HepG2 (cell line): ENCODE measurements around the gene RPL26. TPM values are rescaled to one million over a fixed set of nuclear protein-coding genes. Genes with fewer than 3 reads are reported as not detected.

Source experiments
- ATAC-seq: fragments of 200-7000 bp; cut with Tn5 transposase; 3 replicates; pipeline ENCODE4 v1.9.1; 2020; ENCODE audit warnings: mild to moderate bottlenecking, moderate library complexity
- BruUV-seq: library from RNA; stranded (reverse); fragments of 400-500 nt; replicated peaks from 2 replicates; lab custom pipeline; 2021; lab: Mats Ljungman, UMichigan
- CTCF ChIA-PET: fragments of 300-600 bp; formaldehyde crosslinking; extraction: SDS; loops from one replicate; lab custom pipeline; 2021; ENCODE audit warnings: low total read pairs, inconsistent platforms, low intra/inter-chr PET ratio; lab: Yijun Ruan, JAX
- POLR2A ChIA-PET: fragments of 350-600 bp; sonication (Branson Sonifier 250); formaldehyde crosslinking; loops from one replicate; lab custom pipeline; 2020; ENCODE audit warnings: antibody characterized with exemption, inconsistent platforms; lab: Yijun Ruan, JAX
- DNase-seq: peaks from one replicate; pipeline ENCODE4 v3.0.0-alpha.2; 2015; ENCODE audit warnings: low spot score
- FAIRE-seq: peaks from 3 replicates; lab custom pipeline; 2011; peaks lifted over from hg19 to GRCh38; lab: Jason Lieb, UNC
- H2AFZ ChIP-seq: one replicate; pipeline ENCODE4 v1.6.1; 2011; ENCODE audit warnings: low read length, inconsistent platforms
- H3K27ac ChIP-seq: fragments of 300-600 bp; 3 replicates; pipeline ENCODE4 v1.8.0; 2011; ENCODE audit warnings: mixed run types, mild to moderate bottlenecking, mixed read lengths, low read length, inconsistent platforms; ENCODE audit not compliant: insufficient read depth; ENCODE audit errors: extremely low read length
- H3K27me3 ChIP-seq, 2 experiments: fragments of 200-600 bp in 1 of 2; 2 replicates in 1 of 2; 3 replicates in 1 of 2; pipeline versions ENCODE4 v1.6.0 to v1.8.0; 2011; ENCODE audit warnings: low read length in 2 of 2, mild to moderate bottlenecking in 2 of 2, moderate library complexity in 2 of 2, inconsistent platforms in 1 of 2; ENCODE audit not compliant: insufficient read depth in 2 of 2, control insufficient read depth in 1 of 2
- H3K36me3 ChIP-seq, 2 experiments: fragments of 200-600 bp in 1 of 2; replicated peaks in 1 of 2; 2 replicates in 1 of 2; 3 replicates in 1 of 2; pipeline versions ENCODE4 v1.5.1 to v1.8.0; 2011; ENCODE audit warnings: low read length in 2 of 2, inconsistent platforms in 1 of 2; ENCODE audit not compliant: insufficient read depth in 2 of 2, control insufficient read depth in 1 of 2
- H3K4me1 ChIP-seq: 2 replicates; pipeline ENCODE4 v1.5.1; 2012; ENCODE audit warnings: low read length, inconsistent platforms; ENCODE audit not compliant: insufficient read depth
- H3K4me2 ChIP-seq: 2 replicates; pipeline ENCODE4 v1.6.0; 2011; ENCODE audit warnings: low read depth, low read length, inconsistent platforms
- H3K4me3 ChIP-seq, 3 experiments: fragments of 200-600 bp in 1 of 3; sonication (generic), shearing (Covaris generic) in 1 of 3; replicated peaks in 1 of 3; 2 replicates each; pipeline ENCODE4 v1.5.1; 2011 to 2016; ENCODE audit warnings: low read length in 3 of 3, inconsistent platforms in 2 of 3, low read depth in 2 of 3, mild to moderate bottlenecking in 2 of 3, control low read depth in 1 of 3, mixed read lengths in 1 of 3; ENCODE audit not compliant: insufficient read depth in 1 of 3
- H3K79me2 ChIP-seq: one replicate; pipeline ENCODE4 v1.6.1; 2011; ENCODE audit warnings: low read length, inconsistent platforms; ENCODE audit not compliant: insufficient read depth
- H3K9ac ChIP-seq: 2 replicates; pipeline ENCODE4 v1.6.0; 2011; ENCODE audit warnings: mild to moderate bottlenecking, low read depth, low read length, inconsistent platforms; ENCODE audit not compliant: insufficient read depth
- H3K9me3 ChIP-seq: 2 replicates; pipeline ENCODE4 v1.5.1; 2012; ENCODE audit warnings: mild to moderate bottlenecking, low read length
- H4K20me1 ChIP-seq: 2 replicates; pipeline ENCODE4 v1.6.0; 2011; ENCODE audit warnings: inconsistent platforms, mild to moderate bottlenecking, low read length, moderate library complexity; ENCODE audit not compliant: insufficient read depth
- AFF4 ChIP-seq: sonication (generic); formaldehyde crosslinking; IDR thresholded peaks from 2 replicates; pipeline ENCODE4 v1.4.0; 2020; ENCODE audit warnings: missing genetic modification reagents
- ARHGAP35 ChIP-seq: sonication (generic); formaldehyde crosslinking; IDR thresholded peaks from 2 replicates; pipeline ENCODE4 v1.9.0; 2022; ENCODE audit warnings: mild to moderate bottlenecking, inconsistent platforms, moderate library complexity, missing genetic modification reagents, borderline replicate concordance
- GTF3A ChIP-seq: sonication (generic); formaldehyde crosslinking; conservative IDR thresholded peaks from 2 replicates; pipeline ENCODE4 v1.4.0; 2020; ENCODE audit warnings: mild to moderate bottlenecking, missing genetic modification reagents
- KLF11 ChIP-seq: IDR thresholded peaks from 2 replicates; pipeline ENCODE4 v1.6.1; 2016; ENCODE audit warnings: missing compliant biosample characterization
- MTA1 ChIP-seq: sonication (generic); formaldehyde crosslinking; IDR thresholded peaks from 2 replicates; pipeline ENCODE4 v1.4.0; 2020; ENCODE audit warnings: missing genetic modification reagents, mild to moderate bottlenecking, borderline replicate concordance
- PRDM4 ChIP-seq: sonication (generic); formaldehyde crosslinking; IDR thresholded peaks from 2 replicates; pipeline ENCODE4 v1.9.0; 2021; ENCODE audit warnings: missing genetic modification reagents, borderline replicate concordance
- SOX5 ChIP-seq: IDR thresholded peaks from 2 replicates; pipeline ENCODE4 v1.6.1; 2016; ENCODE audit warnings: borderline replicate concordance
- STAT5B ChIP-seq: sonication (generic); formaldehyde crosslinking; IDR thresholded peaks from 2 replicates; pipeline ENCODE4 v1.4.0; 2020; ENCODE audit warnings: missing genetic modification reagents
- ZBTB4 ChIP-seq: sonication (generic); formaldehyde crosslinking; IDR thresholded peaks from 2 replicates; pipeline ENCODE4 v1.4.0; 2020; ENCODE audit warnings: missing genetic modification reagents, mild to moderate bottlenecking, borderline replicate concordance
- WGBS: methylation state at CpG from one replicate; pipeline ENCODE4 v1.1.6; 2017; ENCODE audit warnings: low lambda C conversion rate; 5-methylcytosine and 5-hydroxymethylcytosine counted together
- in situ Hi-C: cut with HindIII; loops from 2 replicates; pipeline ENCODE4 v1.10.0; 2017; ENCODE audit warnings: low pct_unique_long_range_greater_than_20kb; ENCODE audit not compliant: extremely low pct_ligation_motif_present
- intact Hi-C: fragments of 100-400 bp; cut with micrococcal nuclease; formaldehyde crosslinking; loops from one replicate; pipeline ENCODE4 v1.10.0; 2022; ENCODE audit not compliant: unreplicated experiment
- polyA plus RNA-seq, 8 experiments: library from polyadenylated mRNA; depleted of rRNA in 3 of 8; stranded (reverse) in 7 of 8; unstranded in 1 of 8; fragments of >200 nt; fragmentation: Illumina TruSeq in 4 of 8; extraction: Trizol in 4 of 8; gene quantifications; 2 replicates each; pipeline versions ENCODE4 v1.2.1 to v1.2.3, GENCODE V29; 2011 to 2016; ENCODE audit warnings: low read depth in 4 of 8, missing spikeins in 1 of 8, mixed read lengths in 1 of 8; ENCODE audit not compliant: insufficient read depth in 1 of 8
- total RNA-seq, 5 experiments: library from RNA; depleted of rRNA; stranded (reverse); fragments of >200 nt; fragmentation: Illumina TruSeq; extraction: Trizol; gene quantifications; 2 replicates each; pipeline ENCODE4 v1.2.3, GENCODE V29; 2016; ENCODE audit warnings: low read depth in 1 of 5

The RPL26 gene
- total and polyA plus RNA-seq, 2 of the 13 experiments (the other 11 are each of a cell fraction or from before 2014, with no cell fraction given), result 2,817 to 3,529 TPM

- H2AFZ ChIP-seq, result no peak overlapping the region
- POLR2A ChIA-PET, result no interaction called here
- H3K27me3 ChIP-seq, result peaks cover 0 to 5% of the 10 kb centered on the region in 2 experiments; a peak in 2 of 5 replicates
- H3K79me2 ChIP-seq, result no peaks in the 10 kb centered on the region
- no peak overlapping the region for H3K9ac ChIP-seq
- no peak overlapping the region for H3K4me3 ChIP-seq
- FAIRE-seq, result no peak
- H3K4me1 ChIP-seq, result no peaks in the 10 kb centered on the region
- no peak for TF ChIP-seq PRDM4 (CRISPR knock-in tag)
- TF ChIP-seq KLF11 (CRISPR knock-in tag), result no peak
- no peak for TF ChIP-seq STAT5B
- no peak for TF ChIP-seq SOX5
- WGBS, result 18% methylated on average over 7 of the region's 7 CpGs
- DNase-seq, result no peak
- H3K27ac ChIP-seq, result no peak overlapping the region
- in situ Hi-C loops, result no loop called here
- no peak overlapping the region for H3K4me2 ChIP-seq
- ATAC-seq, result no peak
- intact Hi-C loops, result no loop called here
- H3K36me3 ChIP-seq, result no peaks in the 10 kb centered on the region
- CTCF ChIA-PET, result no interaction called here
- no peaks in the 10 kb centered on the region for H3K9me3 ChIP-seq
- no peaks in the 10 kb centered on the region for H4K20me1 ChIP-seq
- no TSS peak for BruUV-seq
Measured at GRCh38 chr17:8353736-8354135, 29.3 kb downstream of the RPL26 start.

- ChIA-PET POLR2A (no interaction called here), CTCF (no interaction called here)
- in situ Hi-C loops (no loop called here), intact Hi-C loops (no loop called here)
- Histone ChIP-seq H3K4me1 (no peaks in the 10 kb centered on the region), H3K36me3 (no peaks in the 10 kb centered on the region), H4K20me1 (no peaks in the 10 kb centered on the region), H3K79me2 (no peaks in the 10 kb centered on the region), H3K4me2 (no peak overlapping the region), H3K27ac (no peak overlapping the region), H2AFZ (no peak overlapping the region), H3K4me3 (no peak overlapping the region), H3K27me3 (peaks cover 0 to 14% of the 10 kb centered on the region in 2 experiments; a peak in 2 of 5 replicates), H3K9me3 (no peaks in the 10 kb centered on the region), H3K9ac (no peak overlapping the region)
- ATAC-seq (no peak), DNase-seq (no peak), FAIRE-seq (no peak)
- no TSS peak for BruUV-seq
- 67% methylated on average over 6 of the region's 7 CpGs for WGBS
- TF ChIP-seq GTF3A (CRISPR knock-in tag), result no peak
- no peak for TF ChIP-seq MTA1
- no peak for TF ChIP-seq ARHGAP35
- TF ChIP-seq ZBTB4 (CRISPR knock-in tag), result no peak
- TF ChIP-seq AFF4, result no peak
Measured at GRCh38 chr17:8350339-8350738, 32.7 kb downstream of the RPL26 start.
